ENCODE measurements around the gene CHDH.

- TF ChIP-seq CTCF (IDR thresholded peaks at IDR 0.05) (no peak), POLR2A (IDR thresholded peaks at IDR 0.05) (no peak)
These were observed 82.9 kb downstream of the CHDH start for GRCh38 chr3:53763353-53763752.

Measured in body of pancreas (tissue), 4 donors.